NT2/D1 (cell line): Measurements from ENCODE around the gene NEUROG1.

Experiments used
- DNase-seq: peaks from one replicate; pipeline ENCODE4 v3.0.0-alpha.2; 2011; ENCODE audit warnings: low read depth, low spot score
- H3K27me3 ChIP-seq: 2 replicates; pipeline ENCODE4 v1.6.0; 2011; ENCODE audit warnings: mild to moderate bottlenecking; ENCODE audit not compliant: insufficient read length, insufficient read depth
- H3K36me3 ChIP-seq: 2 replicates; pipeline ENCODE4 v1.6.1; 2011; ENCODE audit warnings: mild to moderate bottlenecking, low read length, mixed read lengths; ENCODE audit not compliant: insufficient read depth, insufficient read length
- H3K4me1 ChIP-seq: 2 replicates; pipeline ENCODE4 v1.5.1; 2011; ENCODE audit not compliant: insufficient read depth, insufficient read length
- H3K4me3 ChIP-seq: 2 replicates; pipeline ENCODE4 v1.5.1; 2011; ENCODE audit warnings: low read depth; ENCODE audit not compliant: insufficient read length
- H3K9ac ChIP-seq: 2 replicates; pipeline ENCODE4 v1.6.0; 2011; ENCODE audit warnings: low read depth; ENCODE audit not compliant: insufficient read length
- H3K9me3 ChIP-seq: 2 replicates; pipeline ENCODE4 v1.5.1; 2011; ENCODE audit warnings: mild to moderate bottlenecking, low read length; ENCODE audit not compliant: insufficient read depth
- SUZ12 ChIP-seq: IDR thresholded peaks from 2 replicates; pipeline ENCODE4 v1.6.1; 2011; ENCODE audit not compliant: insufficient read length, insufficient read depth; ENCODE audit errors: extremely low read depth
- YY1 ChIP-seq: IDR thresholded peaks from 2 replicates; pipeline ENCODE4 v1.6.1; 2011; ENCODE audit not compliant: insufficient read length, insufficient read depth
- ZNF274 ChIP-seq: IDR thresholded peaks from 2 replicates; pipeline ENCODE4 v1.6.1; 2011; ENCODE audit warnings: mild to moderate bottlenecking, low read depth, low read length

The NEUROG1 gene

DNA sequence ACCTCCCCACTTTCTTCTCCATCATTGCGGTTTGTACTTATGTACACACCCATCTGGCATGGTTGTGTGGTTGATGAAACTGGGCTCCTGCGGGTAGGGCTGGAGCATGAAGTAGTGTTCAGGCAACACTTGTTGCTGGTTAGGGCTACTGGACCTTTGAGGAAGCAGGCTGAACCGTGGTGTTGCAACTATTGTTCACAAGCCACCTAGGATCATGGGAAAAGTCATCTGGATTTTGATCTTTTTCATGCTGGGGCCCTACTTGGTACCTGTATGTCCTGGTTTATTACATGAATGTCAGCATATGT lies 43.5 kb downstream of the NEUROG1 start:
- no peak overlapping the region for H3K9ac ChIP-seq
- H3K9me3 ChIP-seq, result no peaks in the 10 kb centered on the region
- H3K4me3 ChIP-seq, result no peak overlapping the region
- H3K4me1 ChIP-seq, result peaks cover 21% of the 10 kb centered on the region
- TF ChIP-seq SUZ12 (no peak), YY1 (no peak), ZNF274 (no peak)
- no peaks in the 10 kb centered on the region for H3K36me3 ChIP-seq
- no peak for DNase-seq
- peaks cover 90% of the 10 kb centered on the region for H3K27me3 ChIP-seq

- Histone ChIP-seq H3K9me3 (no peaks in the 10 kb centered on the region), H3K4me3 (peak overlapping the region; percentile 15), H3K4me1 (peaks cover 21% of the 10 kb centered on the region), H3K9ac (peak overlapping the region; percentile 21), H3K27me3 (peaks cover 90% of the 10 kb centered on the region), H3K36me3 (no peaks in the 10 kb centered on the region)
- no peak for DNase-seq
- TF ChIP-seq SUZ12, result no peak
- TF ChIP-seq ZNF274, result no peak
- no peak for TF ChIP-seq YY1
Observed at GRCh38 chr5:135491552-135492318, 44.0 kb downstream of the NEUROG1 start.

GRCh38 chr5:135491038-135491551 lies 44.7 kb downstream of the NEUROG1 start:
- no peak for DNase-seq
- H3K9ac ChIP-seq, result no peak overlapping the region
- no peaks in the 10 kb centered on the region for H3K36me3 ChIP-seq
- H3K4me3 ChIP-seq, result no peak overlapping the region
- H3K9me3 ChIP-seq, result no peaks in the 10 kb centered on the region
- H3K4me1 ChIP-seq, result peaks cover 21% of the 10 kb centered on the region
- TF ChIP-seq YY1 (no peak), ZNF274 (no peak), SUZ12 (no peak)
- H3K27me3 ChIP-seq, result peaks cover 90% of the 10 kb centered on the region

DNA sequence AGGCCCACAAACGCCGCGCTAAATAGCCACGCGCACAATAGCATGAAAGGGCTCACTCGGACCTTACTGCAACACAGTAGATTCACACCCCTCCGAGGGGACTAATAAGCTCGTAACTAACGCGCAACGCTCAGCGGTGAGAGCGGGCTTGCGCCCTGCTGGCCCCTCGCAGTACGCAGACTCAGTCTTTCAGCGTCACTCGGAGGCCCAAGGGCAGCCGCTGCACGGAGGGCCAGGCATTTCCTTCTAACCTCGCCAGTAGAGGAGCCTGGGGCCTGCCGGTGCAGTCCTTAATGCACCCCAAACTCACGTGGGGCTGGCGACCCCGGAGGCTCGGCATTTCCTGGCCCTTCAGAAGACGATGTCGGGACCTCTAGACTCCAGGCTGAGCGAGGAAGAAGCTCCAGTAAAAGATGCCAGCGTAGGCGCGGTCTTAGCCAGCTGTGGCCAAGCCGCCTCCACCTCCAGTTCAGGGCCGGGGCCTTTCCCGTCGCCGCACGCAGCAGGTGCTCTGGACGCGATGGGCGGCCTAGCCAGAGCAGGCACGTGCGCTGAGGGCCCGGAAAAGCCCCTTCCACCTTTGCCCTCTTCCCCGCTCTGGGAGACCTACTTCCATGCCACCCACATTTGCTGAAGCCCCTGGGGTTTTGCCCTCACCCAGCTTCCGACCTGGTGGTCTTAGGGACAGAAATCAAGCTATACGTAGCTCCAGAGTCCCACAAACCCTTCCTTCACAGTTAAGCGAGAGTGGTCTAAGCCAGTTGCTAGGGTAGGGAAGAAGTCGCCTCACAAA lies 45.3 kb downstream of the NEUROG1 start:
- Histone ChIP-seq H3K4me1 (peaks cover 21% of the 10 kb centered on the region), H3K4me3 (peak overlapping the region; percentile 33), H3K36me3 (no peaks in the 10 kb centered on the region), H3K9me3 (no peaks in the 10 kb centered on the region), H3K27me3 (peaks cover 90% of the 10 kb centered on the region), H3K9ac (peak overlapping the region; percentile 70)
- no peak for DNase-seq
- TF ChIP-seq ZNF274 (no peak), SUZ12 (peak; percentile 35)

GRCh38 chr5:135489466-135490244 lies 46.1 kb downstream of the NEUROG1 start:
- H3K4me3 ChIP-seq, result peak overlapping the region; percentile 33

DNA sequence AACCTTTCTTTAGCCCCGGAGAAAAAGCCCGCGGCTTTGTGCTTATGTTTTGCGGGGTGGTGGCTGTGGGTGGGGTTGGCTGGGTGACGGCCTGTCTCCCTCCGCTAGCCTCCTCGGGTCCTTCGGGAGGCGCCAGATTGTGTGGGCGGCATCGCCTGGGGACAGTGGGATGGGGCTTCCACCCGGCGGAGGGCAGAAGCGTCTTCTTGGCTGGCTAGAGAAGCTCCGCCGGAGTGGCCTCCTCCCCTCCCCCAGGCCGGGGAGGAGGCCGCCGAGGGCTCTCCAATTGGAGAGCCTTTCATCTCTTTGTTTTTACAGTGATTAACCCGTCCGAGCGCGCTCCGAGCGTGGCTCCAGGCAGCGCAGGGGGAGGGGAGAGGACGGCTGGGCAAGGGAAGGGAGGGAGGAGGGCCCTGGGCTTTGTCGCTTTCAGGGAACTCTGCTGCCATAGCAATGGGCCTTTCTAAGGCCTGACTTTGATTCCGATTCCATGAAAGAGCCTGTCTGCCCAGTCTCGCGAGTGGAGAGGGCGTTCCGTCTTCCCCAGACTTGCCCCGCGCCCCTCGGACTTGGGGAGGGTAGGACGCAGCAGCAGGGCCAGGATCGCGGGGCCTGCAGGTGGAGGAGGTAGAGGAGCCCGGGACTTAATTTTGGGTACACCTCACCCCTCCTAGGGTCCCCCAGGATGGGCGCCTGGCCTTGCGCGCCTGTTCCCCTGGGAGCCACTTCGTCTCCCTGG lies 46.9 kb downstream of the NEUROG1 start:
- Histone ChIP-seq H3K27me3 (peaks cover 86% of the 10 kb centered on the region), H3K36me3 (no peaks in the 10 kb centered on the region), H3K4me1 (peaks cover 18% of the 10 kb centered on the region), H3K4me3 (peak overlapping the region; percentile 26), H3K9ac (peak overlapping the region; percentile 4), H3K9me3 (no peaks in the 10 kb centered on the region)
- TF ChIP-seq ZNF274 (no peak), SUZ12 (no peak), YY1 (no peak)
- peak; percentile 73 for DNase-seq

More at GRCh38 chr5:135489466-135490244, 46.1 kb downstream of the NEUROG1 start:
- Histone ChIP-seq H3K9me3 (no peaks in the 10 kb centered on the region), H3K27me3 (peaks cover 90% of the 10 kb centered on the region), H3K4me1 (peaks cover 21% of the 10 kb centered on the region), H3K9ac (peak overlapping the region; percentile 70), H3K36me3 (no peaks in the 10 kb centered on the region)
- TF ChIP-seq SUZ12 (no peak), ZNF274 (no peak), YY1 (no peak)
- DNase-seq, result no peak
